Femur (tissue), 1 donor: ENCODE data around the gene SLN.

ENCODE experiments used
- DNase-seq: peaks from one replicate; pipeline ENCODE4 v3.0.0-alpha.2; 2017

Gene SLN

GRCh38 chr11:107682171-107682570 lies 29.7 kb downstream of the SLN start:
- DNase-seq, result no peak

- DNase-seq, result no peak
Measured at GRCh38 chr11:107679255-107680024, 32.4 kb downstream of the SLN start.

- no peak for DNase-seq
Measured at GRCh38 chr11:107678632-107678971, 33.3 kb downstream of the SLN start.

GRCh38 chr11:107677924-107678631 lies 33.8 kb downstream of the SLN start:
- DNase-seq, result no peak

DNA sequence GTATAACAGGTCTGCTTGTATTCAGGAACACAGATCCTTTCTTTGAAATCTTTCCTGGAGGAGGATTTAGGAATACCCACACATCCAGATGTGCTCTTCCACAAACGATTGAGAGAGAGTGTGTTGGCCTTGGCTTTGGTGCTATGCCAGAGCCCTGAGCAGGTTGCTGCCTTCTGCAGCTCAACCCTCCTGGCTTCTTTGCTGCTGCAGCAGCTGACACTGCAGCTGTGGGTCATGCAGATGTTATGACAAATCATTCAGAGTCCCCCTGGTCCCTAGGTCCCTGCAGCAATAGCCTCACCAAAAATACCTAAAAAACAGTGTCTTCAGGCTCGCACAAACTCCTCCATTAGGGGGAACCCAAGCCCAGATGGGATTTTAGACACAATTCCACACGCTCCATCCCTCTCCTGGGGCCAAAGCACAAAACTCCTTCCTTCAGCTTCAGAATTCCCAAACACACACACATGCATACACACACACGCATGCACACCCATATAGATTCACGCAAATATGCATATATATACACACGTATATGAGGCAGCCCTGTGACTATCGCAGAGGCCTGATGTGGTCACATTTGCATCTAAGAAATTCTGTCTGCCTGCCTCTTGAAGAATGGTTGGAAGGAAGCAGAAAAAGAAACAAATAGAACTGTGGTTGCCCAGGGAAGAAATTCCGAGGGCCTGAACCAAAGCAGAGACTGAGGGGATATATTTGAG lies 35.4 kb downstream of the SLN start:
- no peak for DNase-seq

- DNase-seq, result no peak
Measured at GRCh38 chr11:107675902-107676301, 36.0 kb downstream of the SLN start.

- no peak for DNase-seq
Measured at GRCh38 chr11:107669893-107670601, 41.8 kb downstream of the SLN start.

- DNase-seq, result no peak
Measured at GRCh38 chr11:107669191-107669740, 42.6 kb downstream of the SLN start.

- no peak for DNase-seq
Measured at GRCh38 chr11:107666911-107667613, 44.8 kb downstream of the SLN start.

DNA sequence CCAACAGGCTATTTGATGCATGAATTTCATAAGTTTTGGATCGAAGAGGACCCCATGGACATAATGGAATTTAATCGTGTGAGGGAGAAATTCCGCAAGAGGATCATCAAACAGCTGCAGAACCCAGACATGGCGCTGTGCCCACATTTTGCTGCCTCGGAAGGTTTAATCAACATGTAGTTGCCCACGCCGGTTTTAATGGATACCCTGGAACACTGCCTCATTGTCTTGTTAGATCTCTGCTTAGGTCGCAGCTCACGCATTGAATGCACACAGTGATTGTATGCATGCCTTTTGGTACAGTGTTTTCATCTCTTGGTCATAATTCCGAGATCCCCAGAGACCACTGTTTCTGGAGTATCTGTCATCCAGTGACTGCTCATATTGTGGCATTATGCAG lies 46.8 kb downstream of the SLN start:
- peak; percentile 57 for DNase-seq

DNA sequence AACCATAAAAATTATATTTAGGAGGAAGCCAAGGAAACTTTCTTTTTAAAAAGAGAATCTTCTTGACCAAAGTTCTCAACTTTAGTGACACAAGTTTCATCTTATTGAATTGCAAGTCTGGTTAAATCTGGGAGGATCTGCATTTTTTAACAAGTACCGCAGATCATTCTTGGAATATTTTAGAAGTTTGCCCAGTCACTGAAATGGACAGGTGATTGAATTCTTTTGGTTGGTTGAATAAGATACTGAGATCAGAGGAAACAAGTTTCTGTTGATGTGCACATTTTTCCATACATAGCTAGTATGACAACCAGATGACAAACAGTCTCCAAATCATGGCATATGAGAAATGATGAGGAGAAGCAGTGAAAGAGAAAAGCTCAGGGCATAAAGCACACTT lies 50.2 kb downstream of the SLN start:
- DNase-seq, result no peak

DNA sequence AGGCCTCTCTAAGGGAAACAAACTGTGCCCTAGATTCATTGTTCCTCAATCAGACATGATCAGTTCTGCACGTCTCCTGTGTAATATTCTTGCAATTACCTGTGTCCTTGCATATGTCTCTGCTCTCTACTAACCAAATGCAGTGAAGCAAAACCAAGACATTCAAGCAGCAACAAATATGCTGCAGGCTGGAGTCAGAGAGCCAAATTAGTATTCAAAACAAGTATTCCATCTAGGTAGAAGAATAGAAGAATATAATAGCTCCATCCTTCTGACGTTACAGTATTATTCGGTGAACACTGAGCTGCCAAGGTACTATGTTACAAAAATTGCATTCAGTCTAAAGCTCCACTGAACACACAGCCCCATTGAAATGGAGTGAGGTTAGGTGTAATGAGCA lies 51.8 kb downstream of the SLN start:
- no peak for DNase-seq

DNA sequence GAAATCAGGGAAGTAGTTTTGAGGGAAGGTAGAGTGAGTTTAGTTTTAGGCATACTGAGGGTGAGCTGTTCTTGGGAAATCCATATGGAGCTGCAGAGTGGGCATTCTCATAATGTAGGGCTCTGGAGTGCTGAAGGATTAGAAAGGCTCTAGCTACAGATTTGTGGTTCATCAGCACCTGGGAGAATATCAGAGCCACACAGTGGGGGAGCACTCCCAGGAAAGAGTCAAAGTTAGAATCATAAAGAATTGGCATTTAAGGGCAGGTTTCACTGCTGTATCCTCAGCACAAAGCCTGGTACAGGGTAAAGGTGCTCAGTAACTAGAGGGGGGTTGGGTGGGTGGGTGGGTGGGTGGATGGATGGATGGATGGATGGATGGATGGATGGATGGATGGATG lies 52.5 kb downstream of the SLN start:
- DNase-seq, result no peak
